Breast epithelium (tissue), 3 donors: ENCODE data around the gene APC2.

Experiments used
- CTCF ChIP-seq, 3 donors: fragments of 450-650 bp; IDR thresholded peaks; one replicate each; pipeline ENCODE4 v1.5.1; 2016 to 2017; ENCODE audit warnings: antibody characterized with exemption in 3 of 3, mild to moderate bottlenecking in 3 of 3, moderate library complexity in 3 of 3
- POLR2AphosphoS5 ChIP-seq, 3 donors: sonication (generic); formaldehyde crosslinking; IDR thresholded peaks; one replicate each; pipeline ENCODE4 v1.6.1; 2017; ENCODE audit warnings: antibody characterized with exemption in 3 of 3

- no peak for TF ChIP-seq CTCF (IDR thresholded peaks at IDR 0.05)
- TF ChIP-seq POLR2AphosphoS5 (IDR thresholded peaks at IDR 0.05) = no peak
Observed at GRCh38 chr19:1440418-1440801, 9.5 kb upstream of the APC2 start.
